Activated CD4-positive, CD25-positive, alpha-beta regulatory T cell treated with anti-CD3 and anti-CD28 coated beads, Interleukin-2, amount 50 U/mL, for 16 hours (primary cell): Measurements from ENCODE around the gene NR2E1.

ENCODE experiments used
- DNase-seq: peaks from one replicate; pipeline ENCODE4 v3.0.0-alpha.2; 2020; ENCODE audit warnings: low read depth, low spot score

The NR2E1 gene

DNA sequence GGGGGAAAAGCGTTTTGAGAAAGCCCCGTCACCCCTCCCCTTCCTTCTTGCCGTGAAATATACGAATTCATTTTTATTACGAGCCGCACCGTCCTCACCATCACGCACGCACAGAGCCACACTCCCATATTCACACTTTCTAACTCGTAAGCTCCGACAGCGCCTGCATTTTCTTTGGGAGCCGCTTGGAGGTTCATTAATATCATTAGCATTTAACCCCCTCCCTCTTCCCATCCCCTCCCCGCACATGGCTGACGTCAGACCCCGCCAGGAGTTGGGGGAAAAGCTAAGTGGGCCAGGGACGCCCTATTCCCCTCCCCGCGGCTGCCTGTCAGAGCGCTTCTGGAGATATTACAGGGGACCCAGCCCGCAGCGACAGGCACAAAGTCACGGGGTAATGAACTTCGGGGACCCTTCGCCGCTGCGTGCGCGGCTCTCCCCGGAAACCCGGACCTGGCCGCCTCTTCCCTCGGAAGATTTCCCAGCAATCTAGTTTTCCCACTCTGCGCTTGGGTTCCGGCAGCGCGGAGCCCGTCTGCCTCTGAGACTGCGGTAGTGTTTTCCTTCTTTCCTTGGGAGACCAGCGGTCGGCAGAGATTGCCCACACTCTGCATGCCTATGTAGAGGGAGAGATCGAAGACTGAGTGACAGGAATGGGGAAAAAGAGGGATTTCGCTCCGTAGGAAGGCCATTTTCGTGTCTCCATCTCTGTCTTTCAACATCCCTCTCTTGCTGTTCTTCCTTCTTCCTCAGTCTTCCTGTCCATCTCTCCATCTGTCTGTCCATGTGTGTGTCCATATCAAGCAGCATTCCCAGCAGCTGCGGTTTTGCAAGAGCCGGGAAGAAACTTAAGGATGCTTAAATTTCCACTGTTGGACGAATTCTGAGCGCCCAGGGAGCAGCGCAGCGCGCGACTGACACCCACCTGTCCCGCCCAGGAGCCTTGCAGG lies at the start of gene NR2E1:
TSS of gene NR2E1 (plus strand) at position 309 of the 950 bp plus-strand sequence. CDS start 744 bp downstream, outside the sequence.
- no peak for DNase-seq

DNA sequence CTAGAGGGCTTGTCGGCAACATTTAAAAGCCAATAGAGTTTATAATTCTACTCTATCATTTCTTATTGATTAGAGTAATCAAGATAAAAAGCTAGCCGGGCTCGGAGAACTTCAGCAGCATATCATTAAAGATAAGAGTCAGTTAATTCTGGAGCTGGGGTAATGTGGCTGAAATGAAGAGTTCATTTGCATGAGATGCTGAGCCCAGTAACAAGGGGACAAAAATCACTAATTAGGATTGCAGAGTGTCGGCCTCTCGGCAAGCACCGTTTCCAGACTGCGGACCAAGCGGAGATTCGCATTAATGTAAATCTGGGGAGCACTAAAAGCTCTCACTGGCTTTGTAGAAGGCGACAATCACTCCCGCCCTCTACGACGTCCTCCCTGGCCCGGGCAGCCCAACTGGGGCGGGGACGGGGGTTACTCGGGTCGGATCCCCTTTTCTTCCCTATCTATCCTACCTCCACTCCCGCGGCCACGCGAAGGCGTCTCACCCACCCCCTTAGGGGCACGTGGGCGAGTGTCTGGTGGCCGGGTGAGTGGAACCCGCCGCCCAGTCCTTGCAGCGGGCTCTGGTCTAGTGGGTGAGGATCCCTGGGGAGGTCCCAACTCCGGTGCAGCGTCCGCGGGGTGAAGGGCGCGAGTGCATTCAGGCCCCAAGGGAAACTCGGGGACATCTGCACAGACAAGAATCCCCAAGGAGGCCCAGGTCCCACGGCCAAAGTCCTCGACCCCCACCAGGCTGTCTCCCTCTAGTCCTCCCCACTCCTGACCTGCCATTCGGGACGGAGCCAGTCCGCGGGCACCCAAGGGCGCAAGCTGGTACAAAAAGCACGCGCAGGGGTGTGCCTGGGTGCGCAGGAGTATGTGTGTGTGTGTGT lies 49.0 kb upstream of the NR2E1 start:
- DNase-seq, result no peak

DNA sequence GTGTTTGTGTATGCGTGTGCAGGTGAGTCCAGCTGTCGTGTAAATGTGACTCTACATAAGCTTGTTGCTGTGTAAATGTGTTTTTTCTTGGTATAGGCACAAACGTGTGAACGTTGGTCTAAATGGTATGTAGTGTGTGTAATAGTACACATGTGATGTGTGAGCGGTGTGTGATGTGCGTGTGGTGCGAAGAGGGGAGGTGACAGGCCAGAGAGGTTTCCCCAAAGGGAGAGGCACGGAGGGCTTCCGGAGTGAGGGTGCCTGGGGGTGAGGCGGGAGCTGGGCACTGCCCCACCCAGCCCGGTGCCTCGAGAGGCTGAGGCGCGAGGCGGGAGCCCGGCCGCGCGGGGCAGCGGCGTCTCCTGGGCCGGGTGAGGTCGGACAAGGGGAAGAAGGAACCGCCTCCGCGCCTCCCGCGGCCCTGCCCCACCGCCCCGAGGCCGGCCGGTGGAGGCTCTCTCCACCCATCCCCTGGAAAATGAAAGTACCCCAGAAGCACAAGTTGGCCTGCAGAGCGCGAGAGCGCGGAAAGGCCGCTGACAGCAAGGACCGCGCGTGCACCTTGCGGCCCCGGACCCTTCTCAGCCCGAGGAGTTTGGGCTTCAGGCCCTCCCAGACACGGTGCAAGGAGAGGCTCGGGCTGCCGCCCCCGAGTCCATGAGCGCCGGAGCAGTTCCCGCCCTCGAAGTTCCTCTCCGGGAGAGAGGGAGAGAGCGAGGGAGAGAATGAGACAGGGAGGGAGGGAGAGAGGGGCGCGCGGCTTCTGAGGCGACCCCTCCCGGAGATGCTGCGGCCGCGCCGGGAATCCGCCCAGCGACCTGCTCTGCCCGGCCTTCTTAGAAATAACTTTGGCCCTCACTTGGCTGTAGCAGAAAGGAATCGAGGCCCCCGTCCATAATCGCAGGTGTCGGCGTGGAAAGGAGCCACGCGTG lies 48.1 kb upstream of the NR2E1 start:
- no peak for DNase-seq

DNA sequence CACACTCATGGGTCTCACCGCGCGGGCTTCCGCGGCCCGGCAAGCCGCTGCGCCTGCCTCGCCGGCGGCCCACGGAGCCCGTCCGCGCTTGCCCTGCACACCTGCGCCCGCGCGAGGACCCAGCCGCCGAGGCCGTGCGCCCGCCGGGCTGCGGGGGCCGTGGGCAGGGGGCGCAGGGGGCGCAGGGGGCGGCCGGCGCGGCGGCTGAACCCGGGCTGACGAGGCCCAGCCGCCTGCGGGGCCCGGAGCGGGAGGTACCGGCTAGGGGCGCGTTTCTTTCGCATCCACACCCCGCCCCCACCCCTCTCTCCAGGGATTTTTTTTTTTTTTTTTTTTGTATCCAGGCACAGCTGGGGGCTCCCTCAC lies 47.5 kb upstream of the NR2E1 start:
- no peak for DNase-seq

DNA sequence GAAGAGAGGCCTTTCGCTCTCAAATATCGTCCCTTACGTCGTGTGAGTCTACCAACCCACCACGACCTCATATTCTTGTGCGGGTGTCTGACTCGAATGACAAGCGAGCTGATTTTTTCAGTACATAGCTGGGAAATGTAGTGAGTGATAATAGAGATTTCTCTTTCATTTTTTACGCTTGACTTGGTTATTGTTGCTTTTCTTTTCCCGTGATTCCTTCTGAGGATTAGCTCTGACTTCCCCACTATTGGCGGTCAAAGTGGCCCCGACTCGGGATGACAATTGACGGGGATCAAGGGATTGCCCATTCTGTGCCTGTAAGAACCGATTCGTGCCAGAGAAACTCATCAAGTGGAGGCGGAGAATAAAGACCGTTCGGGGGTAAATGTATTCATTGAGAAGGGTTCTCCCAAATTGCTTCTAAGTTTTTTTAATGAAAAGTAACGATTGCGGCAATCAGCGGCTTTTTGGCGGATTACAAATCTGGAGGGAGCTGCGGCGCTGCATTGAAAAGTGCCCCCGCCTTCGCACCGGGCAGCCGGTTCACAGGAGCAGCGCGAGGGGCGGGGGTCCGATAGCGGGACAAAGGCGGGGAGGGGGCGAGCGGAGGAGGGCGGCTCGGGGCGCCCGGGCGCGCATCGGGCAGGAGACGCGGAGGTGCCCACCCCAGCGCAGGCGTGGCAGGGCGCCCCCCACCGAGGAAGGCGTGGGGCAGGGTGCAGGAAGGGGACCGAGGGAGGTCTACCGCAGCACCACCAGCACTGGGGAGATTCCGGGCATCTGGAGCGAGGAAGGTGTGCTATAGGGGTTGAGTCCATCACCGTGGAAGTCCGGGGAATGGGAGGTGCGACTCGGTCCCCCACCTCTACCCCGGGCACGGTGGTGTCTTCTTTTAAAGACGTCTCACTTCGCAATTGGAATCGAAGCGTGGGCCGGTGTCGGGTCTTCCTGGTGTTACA lies 46.7 kb upstream of the NR2E1 start:
- no peak for DNase-seq

DNA sequence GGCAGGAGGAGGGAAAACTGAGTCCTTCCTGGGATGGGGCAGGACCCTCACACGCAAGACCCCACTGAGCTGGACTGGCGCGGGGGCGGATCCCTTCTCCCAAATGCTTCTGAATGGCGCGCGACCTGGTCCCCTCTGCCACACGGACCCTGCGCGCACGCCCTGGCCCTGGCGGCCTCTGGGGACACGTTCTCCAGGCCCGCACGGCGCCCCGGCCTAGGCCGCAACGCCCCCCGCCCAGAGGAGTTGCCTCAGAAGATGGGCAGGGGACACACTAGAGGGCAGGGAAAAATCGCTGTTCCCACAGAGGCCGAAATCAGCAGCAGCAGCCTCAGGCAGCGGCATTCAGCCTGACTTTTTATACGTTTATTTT lies 46.1 kb upstream of the NR2E1 start:
- DNase-seq, result no peak

DNA sequence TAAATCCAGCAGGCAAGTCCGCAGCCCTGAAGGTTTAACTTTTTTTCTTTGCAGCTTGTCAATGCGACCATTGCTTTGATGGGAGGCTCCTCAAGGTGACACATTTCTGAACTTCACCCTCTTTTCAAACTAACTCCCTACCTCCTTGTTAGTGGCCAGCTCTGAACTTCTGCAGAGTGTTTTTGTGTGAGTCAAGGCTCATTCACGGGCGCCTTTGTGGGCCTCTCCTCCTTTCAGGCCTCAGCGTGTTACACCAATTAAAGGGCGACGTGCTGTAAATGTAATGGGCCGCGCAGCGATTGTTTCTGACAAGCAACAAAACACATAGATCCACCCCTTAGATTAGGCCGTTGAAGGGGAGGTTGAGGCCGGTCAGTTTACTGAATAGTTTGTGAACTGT lies 45.5 kb upstream of the NR2E1 start:
- DNase-seq, result no peak

DNA sequence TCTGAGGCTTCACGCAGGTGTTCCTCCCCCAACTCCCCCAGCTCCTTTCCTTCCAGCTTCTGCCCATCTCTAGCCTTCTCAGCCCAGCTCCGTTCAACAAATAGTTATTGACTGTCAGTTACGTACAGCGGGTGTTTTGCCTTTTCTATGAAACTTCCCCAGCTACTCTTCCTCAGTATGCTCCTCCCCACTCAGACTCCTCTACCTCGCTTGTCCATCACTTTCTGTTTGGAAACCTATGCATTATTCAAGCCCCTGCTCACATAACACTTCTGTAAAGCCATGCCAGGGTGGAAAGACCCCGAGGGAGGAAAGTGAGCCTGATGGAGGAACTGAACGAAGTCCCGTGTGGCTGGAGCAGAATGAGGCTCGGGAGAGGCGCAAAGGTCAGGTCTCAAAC lies 44.2 kb upstream of the NR2E1 start:
- no peak for DNase-seq

DNA sequence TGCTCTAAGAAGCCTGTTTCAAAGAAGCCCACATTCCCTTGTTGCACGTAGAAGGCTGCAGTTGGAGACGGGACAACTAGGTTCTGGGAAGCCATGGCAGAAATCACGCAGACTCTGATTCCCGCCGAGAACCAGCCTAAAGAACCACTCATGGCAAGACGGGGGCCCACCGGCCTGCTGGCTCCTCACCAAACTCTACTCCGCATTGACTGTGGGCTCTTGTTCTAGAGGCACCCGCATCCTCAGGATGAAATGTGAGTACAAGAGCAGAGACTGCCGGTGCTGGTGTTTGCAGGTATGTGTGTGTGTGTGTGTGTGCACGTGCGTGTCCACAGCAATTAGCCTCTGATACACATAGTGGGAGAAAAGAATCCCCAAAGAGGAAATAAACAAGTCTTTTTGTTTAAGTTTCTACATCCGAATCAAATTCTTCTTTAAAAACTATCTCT lies 42.3 kb upstream of the NR2E1 start:
- DNase-seq, result no peak

DNA sequence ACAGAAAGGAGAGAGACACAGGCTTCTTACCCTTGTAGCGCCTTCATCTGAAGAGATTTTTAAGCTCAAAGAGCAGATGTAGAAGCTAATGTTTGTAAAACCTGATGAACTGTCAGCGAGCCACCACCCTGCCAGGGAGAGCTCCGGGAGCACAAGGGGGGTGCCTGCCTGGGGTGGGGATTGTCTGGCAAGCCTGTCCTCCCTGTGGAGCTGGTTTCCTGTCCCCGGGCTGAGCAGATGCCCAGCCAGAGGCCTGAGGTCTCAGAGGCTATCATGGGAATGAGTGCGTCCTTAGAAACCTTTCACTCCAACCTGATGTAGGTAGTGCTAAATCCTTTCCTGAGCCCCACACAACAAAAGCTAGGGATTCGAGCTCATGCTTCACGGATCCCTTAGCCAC lies 41.9 kb upstream of the NR2E1 start:
- no peak for DNase-seq

DNA sequence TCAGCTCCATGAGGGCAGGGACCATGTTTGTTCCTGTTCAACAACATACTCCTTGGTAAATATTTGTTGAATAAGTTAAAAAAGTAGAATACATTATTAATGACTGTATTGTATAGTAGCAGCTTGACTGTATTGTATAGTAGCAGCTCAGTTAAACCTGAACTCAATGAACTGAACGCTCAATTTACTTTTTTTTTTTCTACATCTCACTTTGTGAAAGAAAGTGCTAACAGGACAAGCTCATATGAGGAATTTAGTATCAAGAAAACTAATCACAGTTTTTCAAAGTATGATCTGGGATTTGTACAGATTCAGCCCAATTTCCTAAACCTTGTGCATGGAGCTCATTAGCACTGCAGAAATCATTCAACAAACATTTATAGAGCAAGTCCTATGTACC lies 38.8 kb upstream of the NR2E1 start:
- DNase-seq, result no peak

DNA sequence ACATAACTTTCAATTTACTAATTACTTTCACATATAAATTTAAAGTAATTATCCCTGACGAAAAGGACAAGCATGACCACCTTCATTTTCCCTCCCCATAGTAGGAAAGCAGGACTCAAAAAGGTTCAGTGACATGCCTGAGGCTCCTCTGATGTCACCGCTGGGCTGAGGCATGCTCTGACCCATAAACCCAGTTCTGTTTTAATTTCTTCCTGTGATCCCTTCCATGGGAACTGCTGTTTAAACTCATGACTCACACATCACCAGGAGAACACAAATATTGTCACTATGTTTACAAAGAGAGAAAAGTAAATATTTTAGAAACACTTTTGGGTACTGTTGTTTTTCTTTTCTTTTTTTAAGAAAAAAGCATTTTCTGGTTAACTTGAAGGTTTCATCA lies 38.0 kb upstream of the NR2E1 start:
- DNase-seq, result no peak

DNA sequence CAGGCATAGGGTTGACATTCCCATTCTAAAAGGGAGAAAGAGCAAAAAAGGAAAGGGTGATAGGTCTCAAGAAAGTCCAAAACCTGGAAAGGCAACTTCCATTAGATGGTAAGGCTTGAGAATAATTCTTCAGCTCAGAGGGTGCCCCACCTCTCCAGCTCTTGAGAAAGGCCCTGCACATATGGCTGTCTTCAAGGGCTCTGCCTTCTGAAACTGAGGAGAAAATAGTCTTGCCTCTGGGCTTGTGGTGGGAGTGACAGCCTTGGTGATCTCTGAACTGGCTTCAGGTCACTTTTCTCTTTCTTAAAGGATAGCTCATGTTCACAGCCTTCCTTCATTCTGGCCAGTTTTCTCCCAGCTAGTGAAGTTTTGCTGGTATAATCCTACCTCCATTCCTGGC lies 35.6 kb upstream of the NR2E1 start:
- DNase-seq, result no peak

DNA sequence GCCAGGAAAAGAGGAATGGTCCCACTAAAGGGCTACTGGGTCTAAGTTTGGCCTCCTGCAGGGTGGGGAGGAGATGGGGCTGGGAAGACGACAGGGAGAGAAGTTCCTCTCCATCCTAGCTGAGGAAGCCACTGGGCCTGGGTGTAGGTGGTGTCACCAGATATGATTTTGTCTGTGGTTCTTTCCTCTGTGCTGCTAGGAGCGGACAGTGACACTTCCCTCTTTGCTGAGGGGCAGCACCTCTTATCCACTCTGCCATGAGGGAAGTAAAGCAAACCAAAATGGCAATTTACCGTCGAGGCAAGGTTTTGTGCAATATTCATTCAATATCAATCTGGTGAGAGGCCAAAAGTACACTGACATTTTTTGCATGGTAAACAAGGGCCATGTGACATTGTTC lies 33.0 kb upstream of the NR2E1 start:
- no peak for DNase-seq

DNA sequence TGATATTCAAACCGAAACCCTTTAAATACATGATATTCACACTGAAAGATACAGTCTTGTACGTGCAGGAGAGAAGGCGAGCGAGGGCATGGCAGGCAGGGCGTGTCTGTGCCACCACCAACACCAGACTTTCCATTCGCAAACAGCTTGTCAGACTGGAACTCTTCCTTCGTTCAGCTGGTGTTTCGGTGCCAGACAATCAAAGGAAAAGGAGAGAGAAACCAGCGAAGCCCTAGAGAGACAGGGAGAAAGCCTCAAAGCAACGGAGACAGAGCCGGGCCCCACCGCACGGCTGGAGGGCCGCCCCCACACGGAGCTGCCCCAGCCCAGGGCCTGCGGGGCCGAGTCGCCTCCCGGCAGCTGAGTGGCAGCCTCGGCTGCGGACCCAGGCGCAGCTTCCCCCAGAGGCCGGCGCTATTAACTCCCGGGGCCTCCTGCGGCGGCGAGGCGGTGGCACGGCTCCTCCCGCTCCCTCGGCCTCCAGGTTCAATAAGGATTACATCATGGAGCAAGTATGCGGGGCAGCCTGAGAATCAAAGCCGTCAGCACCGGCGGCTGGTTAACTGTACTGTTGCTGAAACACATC lies 32.1 kb upstream of the NR2E1 start:
- no peak for DNase-seq

DNA sequence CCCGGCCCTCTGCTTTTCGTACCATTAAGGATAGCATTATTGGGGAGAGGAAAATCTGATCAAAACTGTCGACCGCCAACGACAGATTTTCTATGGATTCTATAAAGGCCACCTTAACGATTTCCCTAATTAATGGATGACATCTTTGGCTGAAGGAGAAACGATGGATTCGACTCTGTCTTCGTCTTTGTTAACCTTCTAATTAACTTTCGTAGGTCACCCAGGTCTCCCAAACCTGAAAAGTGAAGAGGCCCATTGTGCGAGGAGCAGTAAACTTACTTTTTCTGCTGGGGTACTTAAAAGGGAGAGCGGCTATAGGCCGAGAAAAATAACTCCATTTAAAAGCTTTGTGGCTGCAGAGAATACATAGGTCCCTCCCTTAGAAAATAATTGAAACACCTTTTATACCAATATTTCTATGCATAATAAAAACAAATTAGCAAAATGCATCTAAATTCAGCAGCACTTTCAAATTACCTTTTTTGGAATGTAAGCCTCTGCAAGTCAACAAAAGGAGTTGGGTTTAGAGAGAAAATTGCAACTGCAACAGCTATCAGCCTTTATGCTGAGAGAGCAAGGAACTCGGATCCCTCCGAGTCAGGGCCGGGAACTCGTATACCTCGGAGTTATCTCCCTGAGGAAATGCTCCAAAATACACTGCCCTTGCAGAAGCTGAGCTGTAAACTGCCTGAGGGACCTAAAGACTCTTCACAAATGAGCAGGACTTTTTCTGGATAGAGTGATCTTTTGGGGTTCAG lies 31.4 kb upstream of the NR2E1 start:
- DNase-seq, result no peak

DNA sequence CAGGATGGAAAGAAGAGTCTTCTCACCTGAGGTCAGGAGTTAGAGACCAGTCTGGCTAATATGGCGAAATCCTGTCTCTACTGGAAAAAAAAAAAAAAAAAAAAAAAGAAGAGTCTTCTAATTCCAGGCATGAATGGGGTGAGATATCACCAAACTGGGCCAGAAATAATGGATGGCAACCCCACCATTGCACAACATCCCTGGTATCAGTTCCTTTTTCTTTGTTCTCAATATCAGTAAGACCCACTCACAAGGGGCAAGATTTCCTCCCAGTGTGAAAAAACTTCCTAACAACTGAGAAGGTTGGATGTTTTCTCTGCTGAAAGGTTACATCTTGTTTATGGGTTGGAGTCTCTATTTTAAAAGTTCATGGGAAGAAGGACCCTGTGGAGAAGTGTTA lies 23.6 kb upstream of the NR2E1 start:
- no peak for DNase-seq

DNA sequence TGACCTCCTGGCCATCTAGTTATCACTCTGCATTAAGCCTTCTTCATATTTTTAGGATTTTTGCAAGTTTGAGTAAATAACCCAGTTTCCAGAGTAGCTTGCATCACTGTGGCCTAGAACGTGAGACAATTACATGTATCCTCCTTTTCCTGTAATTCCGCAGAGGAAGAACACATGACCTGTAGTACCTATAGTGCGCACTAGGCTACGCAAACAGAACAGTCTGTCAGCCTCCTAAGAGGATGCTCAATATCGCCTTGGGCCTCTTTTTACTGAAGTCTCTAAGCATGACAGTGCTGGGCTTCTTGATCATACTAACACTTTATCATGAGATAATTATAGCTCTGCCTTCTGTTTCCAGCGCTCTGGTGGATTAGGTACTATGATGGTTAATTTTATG lies 20.2 kb upstream of the NR2E1 start:
- DNase-seq, result no peak

DNA sequence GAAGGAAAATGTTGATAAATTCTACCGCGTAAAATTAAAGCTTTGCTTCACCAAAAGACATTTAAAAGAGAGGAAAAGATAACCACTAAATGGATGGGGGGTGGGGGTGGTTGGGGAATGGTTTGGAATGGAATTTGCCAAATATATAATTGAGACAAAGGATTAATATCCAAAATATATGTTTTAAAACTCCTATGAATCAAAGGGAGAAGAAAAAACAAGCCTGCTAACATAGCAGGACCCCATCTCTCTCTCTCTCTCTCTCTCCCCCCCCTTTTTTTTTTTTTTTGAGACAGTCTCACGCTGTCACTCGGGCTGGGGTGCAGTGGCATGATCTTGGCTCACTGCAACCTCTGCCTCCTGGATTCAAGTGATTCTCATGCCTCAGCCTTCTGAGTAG lies 13.4 kb upstream of the NR2E1 start:
- DNase-seq, result no peak
